SK-N-SH (cell line): ENCODE measurements around the gene KLHL12. TPM values are rescaled to one million over a fixed set of nuclear protein-coding genes. Genes with fewer than 3 reads are reported as not detected.

Source experiments
- CTCF ChIA-PET: fragments of 300-600, 350-600 bp; formaldehyde crosslinking; extraction: SDS; loops from one replicate; lab custom pipeline; 2021; lab: Yijun Ruan, JAX
- POLR2A ChIA-PET: fragments of 350-600 bp; sonication (Branson Sonifier 250); formaldehyde crosslinking; extraction: SDS; loops from one replicate; lab custom pipeline; 2020; ENCODE audit warnings: antibody characterized with exemption, inconsistent platforms; lab: Yijun Ruan, JAX
- DNase-seq: peaks from one replicate; pipeline ENCODE4 v3.0.0; 2012
- H2AFZ ChIP-seq: fragments of 200-600 bp; sonication (generic); 2 replicates; pipeline ENCODE4 v1.8.1; 2016; ENCODE audit warnings: antibody characterized with exemption, mild to moderate bottlenecking, low read depth
- H3F3A ChIP-seq: fragments of 200-600 bp; sonication (generic); replicated peaks from 2 replicates; pipeline ENCODE3; 2016; ENCODE audit warnings: antibody characterized with exemption, mild to moderate bottlenecking; ENCODE audit not compliant: insufficient read depth
- H3K27ac ChIP-seq, 2 experiments: fragments of 200-500 bp in 1 of 2; fragments of 200-600 bp in 1 of 2; sonication (Bioruptor generic) in 1 of 2; sonication (generic), shearing (Covaris generic) in 1 of 2; 2 replicates each; pipeline versions ENCODE4 v1.5.1 to v1.6.1; 2014 to 2016; ENCODE audit warnings: low read depth in 2 of 2, inconsistent platforms in 1 of 2, low read length in 1 of 2, mild to moderate bottlenecking in 1 of 2, mixed read lengths in 1 of 2
- H3K27me3 ChIP-seq: fragments of 200-600 bp; sonication (generic), shearing (Covaris generic); 2 replicates; pipeline ENCODE4 v1.6.1; 2016; ENCODE audit warnings: mixed run types; ENCODE audit not compliant: insufficient read depth
- H3K36me3 ChIP-seq, 2 experiments: fragments of 200-500 bp in 1 of 2; fragments of 200-600 bp in 1 of 2; sonication (Bioruptor generic) in 1 of 2; sonication (generic) in 1 of 2; replicated peaks in 1 of 2; 2 replicates each; pipeline versions ENCODE3 to v1.5.1; 2014 to 2016; ENCODE audit warnings: low read length in 1 of 2, mild to moderate bottlenecking in 1 of 2; ENCODE audit not compliant: insufficient read depth in 2 of 2, control insufficient read depth in 1 of 2
- H3K4me1 ChIP-seq, 2 experiments: fragments of 200-500 bp in 1 of 2; fragments of 200-600 bp in 1 of 2; sonication (Bioruptor generic) in 1 of 2; sonication (generic), shearing (Covaris generic) in 1 of 2; 2 replicates each; pipeline versions ENCODE4 v1.5.1 to v1.6.1; 2014 to 2016; ENCODE audit warnings: low read depth in 1 of 2, low read length in 1 of 2, mixed run types in 1 of 2; ENCODE audit not compliant: insufficient read depth in 2 of 2, control insufficient read depth in 1 of 2
- H3K4me2 ChIP-seq: fragments of 200-600 bp; sonication (generic), shearing (Covaris generic); 2 replicates; pipeline ENCODE4 v1.6.1; 2017; ENCODE audit warnings: mixed run types
- H3K4me3 ChIP-seq, 2 experiments: fragments of 200-500 bp in 1 of 2; fragments of 200-600 bp in 1 of 2; sonication (Bioruptor generic) in 1 of 2; sonication (generic), shearing (Covaris generic) in 1 of 2; 2 replicates each; pipeline versions ENCODE4 v1.5.1 to v1.8.1; 2014 to 2016; ENCODE audit warnings: low read depth in 2 of 2, inconsistent platforms in 1 of 2, low read length in 1 of 2, mild to moderate bottlenecking in 1 of 2, mixed read lengths in 1 of 2, moderate library complexity in 1 of 2
- H3K79me2 ChIP-seq: fragments of 200-600 bp; sonication (generic); 2 replicates; pipeline ENCODE4 v1.8.1; 2017; ENCODE audit warnings: mild to moderate bottlenecking; ENCODE audit not compliant: insufficient read depth
- H3K9ac ChIP-seq: fragments of 200-600 bp; sonication (generic); 2 replicates; pipeline ENCODE4 v1.6.1; 2017; ENCODE audit warnings: mixed run types
- H3K9me2 ChIP-seq: fragments of 200-600 bp; sonication (generic); 2 replicates; pipeline ENCODE4 v1.6.1; 2017; ENCODE audit warnings: mixed run types
- H3K9me3 ChIP-seq: fragments of 200-600 bp; sonication (generic); 2 replicates; pipeline ENCODE4 v1.6.1; 2017; ENCODE audit warnings: mixed run types, mild to moderate bottlenecking, moderate library complexity
- H4K20me1 ChIP-seq: fragments of 200-600 bp; sonication (generic); 2 replicates; pipeline ENCODE4 v1.6.1; 2017; ENCODE audit warnings: mild to moderate bottlenecking, mixed run types; ENCODE audit not compliant: insufficient read depth
- CHD2 ChIP-seq: fragments of 150-350 bp; IDR thresholded peaks from 2 replicates; pipeline ENCODE4 v1.6.1; 2018; ENCODE audit warnings: low read length; ENCODE audit not compliant: partially characterized antibody
- ELF1 ChIP-seq: IDR thresholded peaks from 2 replicates; pipeline ENCODE4 v1.4.0; 2012
- MAX ChIP-seq: IDR thresholded peaks from 2 replicates; pipeline ENCODE4 v1.4.0; 2012; ENCODE audit warnings: low read depth
- MEF2A ChIP-seq: IDR thresholded peaks from 2 replicates; pipeline ENCODE4 v1.4.0; 2012; ENCODE audit warnings: low read depth, borderline replicate concordance
- PBX3 ChIP-seq: IDR thresholded peaks from 2 replicates; pipeline ENCODE4; 2012
- POLR2AphosphoS5 ChIP-seq: IDR thresholded peaks from 2 replicates; pipeline ENCODE4 v1.6.1; 2012; ENCODE audit warnings: low read depth, low read length
- RXRA ChIP-seq: IDR thresholded peaks from 2 replicates; pipeline ENCODE4 v1.4.0; 2012; ENCODE audit warnings: low read depth, mild to moderate bottlenecking, borderline replicate concordance
- SMC3 ChIP-seq: IDR thresholded peaks from 2 replicates; pipeline ENCODE4 v1.6.1; 2012; ENCODE audit warnings: low read depth, low read length, improper control_type of control experiment
- WGBS: methylation state at CpG from one replicate; pipeline ENCODE4 v1.1.6; 2017; ENCODE audit warnings: low lambda C conversion rate; 5-methylcytosine and 5-hydroxymethylcytosine counted together
- polyA plus RNA-seq, 3 experiments: library from polyadenylated mRNA; depleted of rRNA; stranded (reverse); fragments of >200 nt; gene quantifications; 2 replicates each; pipeline ENCODE4 v1.2.3, GENCODE V29; 2012
- TF ChIP-seq, protein P1 (sequence below): IDR thresholded peaks from 2 replicates; pipeline ENCODE4 v1.4.0; 2012; ENCODE audit warnings: low read depth, borderline replicate concordance
- TF ChIP-seq, protein P2 (sequence below): fragments of 200-600 bp; sonication (generic); IDR thresholded peaks from 2 replicates; pipeline ENCODE4 v1.6.1; 2017; ENCODE audit warnings: antibody characterized with exemption, mild to moderate bottlenecking, moderate library complexity

The KLHL12 gene
- polyA plus RNA-seq, 1 of the 3 experiments (the other 2 are of a cell fraction): 22.6 TPM

- DNase-seq: no peak
- TF ChIP-seq RXRA: no peak
- no peak for TF ChIP-seq POLR2AphosphoS5
- no peak for TF ChIP-seq MEF2A
- no peak for TF ChIP-seq ELF1
- Histone ChIP-seq H3K36me3 (peaks cover 23 to 35% of the 10 kb centered on the region in 2 experiments), H4K20me1 (peaks cover 49% of the 10 kb centered on the region), H2AFZ (no peak overlapping the region), H3K27me3 (no peaks in the 10 kb centered on the region), H3K4me3 (no peak overlapping the region), H3F3A (no peaks in the 10 kb centered on the region), H3K4me2 (no peak overlapping the region), H3K79me2 (peaks cover 82% of the 10 kb centered on the region), H3K9ac (no peak overlapping the region), H3K4me1 (peaks cover 15 to 23% of the 10 kb centered on the region in 2 experiments), H3K9me3 (no peaks in the 10 kb centered on the region), H3K27ac (no peak overlapping the region), H3K9me2 (no peaks in the 10 kb centered on the region)
- CTCF ChIA-PET: interaction anchor here (0.8 to 1.1 kb wide), 3 partner anchors 10 to 519 kb away, joined by 3 read pairs; no protein-coding TSS in a partner anchor
- POLR2A ChIA-PET: no interaction called here
- WGBS: 88% methylated on average over 4 of the region's 4 CpGs
Observed at GRCh38 chr1:202952818-202953217, 25.8 kb upstream of the KLHL12 start.

GRCh38 chr1:202952099-202952498, 25.1 kb upstream of the KLHL12 start:
- ChIA-PET POLR2A (no interaction called here), CTCF (interaction anchor here (0.8 to 1.6 kb wide), 6 partner anchors 9 to 519 kb away, joined by 3 to 5 read pairs (median 3); no protein-coding TSS in a partner anchor)
- Histone ChIP-seq H3K27me3 (no peaks in the 10 kb centered on the region), H2AFZ (no peak overlapping the region), H3K4me2 (no peak overlapping the region), H3K4me3 (no peak overlapping the region), H4K20me1 (peaks cover 49% of the 10 kb centered on the region), H3K4me1 (peaks cover 13 to 19% of the 10 kb centered on the region in 2 experiments), H3K36me3 (peaks cover 27 to 39% of the 10 kb centered on the region in 2 experiments), H3K9ac (no peak overlapping the region), H3F3A (no peaks in the 10 kb centered on the region), H3K79me2 (peaks cover 74% of the 10 kb centered on the region), H3K27ac (no peak overlapping the region; a peak in 1 of 4 replicates), H3K9me2 (no peaks in the 10 kb centered on the region), H3K9me3 (no peaks in the 10 kb centered on the region)
- WGBS: 90% methylated on average over 1 of the region's 1 CpG
- no peak for TF ChIP-seq ELF1
- no peak for TF ChIP-seq PBX3
- no peak for TF ChIP-seq CHD2
- no peak for TF ChIP-seq MAX
- TF ChIP-seq, protein P1, sequence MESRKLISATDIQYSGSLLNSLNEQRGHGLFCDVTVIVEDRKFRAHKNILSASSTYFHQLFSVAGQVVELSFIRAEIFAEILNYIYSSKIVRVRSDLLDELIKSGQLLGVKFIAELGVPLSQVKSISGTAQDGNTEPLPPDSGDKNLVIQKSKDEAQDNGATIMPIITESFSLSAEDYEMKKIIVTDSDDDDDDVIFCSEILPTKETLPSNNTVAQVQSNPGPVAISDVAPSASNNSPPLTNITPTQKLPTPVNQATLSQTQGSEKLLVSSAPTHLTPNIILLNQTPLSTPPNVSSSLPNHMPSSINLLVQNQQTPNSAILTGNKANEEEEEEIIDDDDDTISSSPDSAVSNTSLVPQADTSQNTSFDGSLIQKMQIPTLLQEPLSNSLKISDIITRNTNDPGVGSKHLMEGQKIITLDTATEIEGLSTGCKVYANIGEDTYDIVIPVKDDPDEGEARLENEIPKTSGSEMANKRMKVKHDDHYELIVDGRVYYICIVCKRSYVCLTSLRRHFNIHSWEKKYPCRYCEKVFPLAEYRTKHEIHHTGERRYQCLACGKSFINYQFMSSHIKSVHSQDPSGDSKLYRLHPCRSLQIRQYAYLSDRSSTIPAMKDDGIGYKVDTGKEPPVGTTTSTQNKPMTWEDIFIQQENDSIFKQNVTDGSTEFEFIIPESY: no peak
- TF ChIP-seq SMC3: no peak
- TF ChIP-seq, protein P2, sequence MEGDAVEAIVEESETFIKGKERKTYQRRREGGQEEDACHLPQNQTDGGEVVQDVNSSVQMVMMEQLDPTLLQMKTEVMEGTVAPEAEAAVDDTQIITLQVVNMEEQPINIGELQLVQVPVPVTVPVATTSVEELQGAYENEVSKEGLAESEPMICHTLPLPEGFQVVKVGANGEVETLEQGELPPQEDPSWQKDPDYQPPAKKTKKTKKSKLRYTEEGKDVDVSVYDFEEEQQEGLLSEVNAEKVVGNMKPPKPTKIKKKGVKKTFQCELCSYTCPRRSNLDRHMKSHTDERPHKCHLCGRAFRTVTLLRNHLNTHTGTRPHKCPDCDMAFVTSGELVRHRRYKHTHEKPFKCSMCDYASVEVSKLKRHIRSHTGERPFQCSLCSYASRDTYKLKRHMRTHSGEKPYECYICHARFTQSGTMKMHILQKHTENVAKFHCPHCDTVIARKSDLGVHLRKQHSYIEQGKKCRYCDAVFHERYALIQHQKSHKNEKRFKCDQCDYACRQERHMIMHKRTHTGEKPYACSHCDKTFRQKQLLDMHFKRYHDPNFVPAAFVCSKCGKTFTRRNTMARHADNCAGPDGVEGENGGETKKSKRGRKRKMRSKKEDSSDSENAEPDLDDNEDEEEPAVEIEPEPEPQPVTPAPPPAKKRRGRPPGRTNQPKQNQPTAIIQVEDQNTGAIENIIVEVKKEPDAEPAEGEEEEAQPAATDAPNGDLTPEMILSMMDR: no peak
- no peak for DNase-seq
